ENCODE results near the gene DGKB. TPM values are rescaled to one million over a fixed set of nuclear protein-coding genes. Genes with fewer than 3 reads are reported as not detected.

DGKB gene
- total and polyA plus RNA-seq, 9 donors = under 0.01 to 1.3 (median 0.28) TPM; not detected in 2

DNA sequence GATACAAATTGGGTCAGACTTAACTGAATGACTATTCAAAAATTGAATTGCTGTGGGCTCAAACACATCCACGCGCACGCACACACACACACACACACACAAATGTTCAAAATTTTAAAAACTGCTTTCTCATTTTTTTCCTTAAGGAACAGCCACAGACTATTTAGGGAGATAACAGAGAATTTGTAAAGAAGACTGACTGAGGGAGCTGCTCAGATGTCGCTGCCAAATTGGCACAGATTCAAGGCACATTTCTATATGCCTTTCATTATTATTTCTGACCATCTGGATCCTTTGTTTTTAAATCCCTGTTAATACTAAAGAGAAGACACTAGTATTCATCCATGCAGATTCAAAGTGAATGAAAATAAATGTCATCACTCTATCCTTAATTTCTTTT, 154.8 kb downstream of the DGKB start:
- Histone ChIP-seq H3K4me3 (no peak overlapping the region), H3K9me3 (no peaks in the 10 kb centered on the region), H3K4me1 (ENCODE audit: insufficient read depth) (no peaks in the 10 kb centered on the region), H3K36me3 (no peaks in the 10 kb centered on the region), H3K27me3 (no peaks in the 10 kb centered on the region), H3K27ac (no peak overlapping the region)
- intact Hi-C loops (cut with DNase I) = no loop called here
- 23 to 34% (median 31%) methylated on average over 4 of the region's 4 CpGs for WGBS, 3 donors
- no peak for DNase-seq
- no peak for TF ChIP-seq CTCF (IDR thresholded peaks at IDR 0.05)

DNA sequence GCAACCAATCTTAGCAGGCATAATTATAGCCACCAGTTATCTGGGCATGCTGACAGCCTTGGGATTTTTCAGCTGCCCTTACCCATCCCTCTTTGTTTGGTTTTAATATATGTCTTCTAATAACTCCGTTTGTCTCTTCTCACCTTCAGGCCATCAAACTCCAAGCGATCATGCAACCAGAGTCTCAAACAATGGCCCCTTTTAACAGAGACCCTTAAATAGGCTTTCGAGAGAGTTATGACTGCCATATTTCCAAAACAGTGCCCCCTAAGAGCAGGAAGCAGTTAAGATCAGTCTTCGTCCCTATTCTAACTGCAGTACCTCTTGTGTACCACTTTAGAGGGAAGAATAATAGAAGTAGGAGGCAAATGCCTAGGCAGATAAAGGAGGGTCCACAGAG, 157.5 kb downstream of the DGKB start:
- Histone ChIP-seq H3K36me3 (no peaks in the 10 kb centered on the region), H3K27me3 (no peaks in the 10 kb centered on the region), H3K27ac (no peak overlapping the region), H3K9me3 (no peaks in the 10 kb centered on the region), H3K4me3 (no peak overlapping the region), H3K4me1 (ENCODE audit: insufficient read depth) (no peaks in the 10 kb centered on the region)
- WGBS, 3 donors = 85 to 95% (median 89%) methylated on average over 4 of the region's 4 CpGs
- DNase-seq = no peak
- TF ChIP-seq CTCF (IDR thresholded peaks at IDR 0.05) (no peak), EP300 (IDR thresholded peaks at IDR 0.05) (no peak), POLR2A (IDR thresholded peaks at IDR 0.05) (no peak)
- intact Hi-C loops (cut with DNase I) = no loop called here

- WGBS, 3 donors = 85 to 91% (median 88%) methylated on average over 4 of the region's 4 CpGs
- Histone ChIP-seq H3K27me3 (no peaks in the 10 kb centered on the region), H3K36me3 (no peaks in the 10 kb centered on the region), H3K4me1 (ENCODE audit: insufficient read depth) (no peaks in the 10 kb centered on the region), H3K9me3 (no peaks in the 10 kb centered on the region), H3K27ac (no peak overlapping the region), H3K4me3 (no peak overlapping the region)
- intact Hi-C loops (cut with DNase I) = no loop called here
- no peak for DNase-seq
- TF ChIP-seq CTCF (IDR thresholded peaks at IDR 0.05) = no peak
- TF ChIP-seq EP300 (IDR thresholded peaks at IDR 0.05) = no peak
- TF ChIP-seq POLR2A (IDR thresholded peaks at IDR 0.05) = no peak
Observed at GRCh38 chr7:14740606-14741005, 161.9 kb downstream of the DGKB start.

GRCh38 chr7:14739841-14740185, 162.7 kb downstream of the DGKB start:
- no peaks in the 10 kb centered on the region for H3K36me3 ChIP-seq
- no peaks in the 10 kb centered on the region for H3K9me3 ChIP-seq
- H3K27ac ChIP-seq = no peak overlapping the region
- DNase-seq = no peak
- no peaks in the 10 kb centered on the region for H3K4me1 ChIP-seq (ENCODE audit: insufficient read depth)
- intact Hi-C loops (cut with DNase I) = no loop called here
- TF ChIP-seq POLR2A (IDR thresholded peaks at IDR 0.05) (no peak), EP300 (IDR thresholded peaks at IDR 0.05) (no peak), CTCF (IDR thresholded peaks at IDR 0.05) (no peak)
- 96% methylated on average over 12 of the region's 12 CpGs for WGBS, 3 donors
- no peaks in the 10 kb centered on the region for H3K27me3 ChIP-seq
- no peak overlapping the region for H3K4me3 ChIP-seq

Data from ovary (tissue), 9 donors.